Fibroblast of lung (primary cell): Measurements from ENCODE around the gene FHIT. TPM values are rescaled to one million over a fixed set of nuclear protein-coding genes. Genes with fewer than 3 reads are reported as not detected.

ENCODE experiments used
- DNase-seq, 2 donors: peaks; one replicate each; pipeline versions ENCODE4 v3.0.0 to v3.0.0-alpha.2; 2010; ENCODE audit warnings: low read depth in 2 of 2
- H2AFZ ChIP-seq: 2 replicates; pipeline ENCODE4 v1.5.1; 2012; ENCODE audit warnings: low read length, control low read depth, inconsistent platforms
- H3K27ac ChIP-seq: 2 replicates; pipeline ENCODE4 v1.5.1; 2011; ENCODE audit warnings: low read length, control low read depth; ENCODE audit not compliant: insufficient read depth
- H3K27me3 ChIP-seq: 2 replicates; pipeline ENCODE4 v1.5.1; 2011; ENCODE audit warnings: mild to moderate bottlenecking, low read length; ENCODE audit not compliant: control insufficient read depth, insufficient read depth
- H3K36me3 ChIP-seq: 2 replicates; pipeline ENCODE4 v1.5.1; 2011; ENCODE audit warnings: low read length; ENCODE audit not compliant: control insufficient read depth, insufficient read depth
- H3K4me1 ChIP-seq: 2 replicates; pipeline ENCODE4 v1.5.1; 2011; ENCODE audit warnings: low read length; ENCODE audit not compliant: control insufficient read depth, insufficient read depth; ENCODE audit errors: extremely low read depth
- H3K4me2 ChIP-seq: 2 replicates; pipeline ENCODE4 v1.5.1; 2011; ENCODE audit warnings: low read length, control low read depth; ENCODE audit not compliant: insufficient read depth; ENCODE audit errors: extremely low read depth
- H3K4me3 ChIP-seq, 4 experiments: fragments of 200-600 bp in 1 of 4; sonication (generic) in 1 of 4; replicated peaks in 1 of 4; 2 replicates each; pipeline ENCODE4 v1.5.1; 2011 to 2016; ENCODE audit warnings: low read length in 4 of 4, low read depth in 3 of 4, mild to moderate bottlenecking in 3 of 4, control low read depth in 2 of 4, inconsistent platforms in 1 of 4, mixed read lengths in 1 of 4; ENCODE audit not compliant: insufficient read depth in 1 of 4; ENCODE audit errors: control extremely low read depth in 1 of 4
- H3K79me2 ChIP-seq: 2 replicates; pipeline ENCODE4 v1.5.1; 2012; ENCODE audit warnings: mild to moderate bottlenecking, low read length, inconsistent platforms; ENCODE audit not compliant: control insufficient read depth, insufficient read depth
- H3K9ac ChIP-seq: 2 replicates; pipeline ENCODE4 v1.5.1; 2011; ENCODE audit warnings: mild to moderate bottlenecking, low read length, control low read depth; ENCODE audit not compliant: insufficient read depth
- H3K9me3 ChIP-seq: 2 replicates; pipeline ENCODE4 v1.5.1; 2012; ENCODE audit warnings: low read depth, low read length; ENCODE audit not compliant: control insufficient read depth, insufficient read depth
- H4K20me1 ChIP-seq: 2 replicates; pipeline ENCODE4 v1.5.1; 2011; ENCODE audit warnings: low read length; ENCODE audit not compliant: control insufficient read depth, insufficient read depth; ENCODE audit errors: extremely low read depth
- EZH2 ChIP-seq: IDR thresholded peaks from 2 replicates; pipeline ENCODE4 v1.5.1; 2012; ENCODE audit warnings: low read length, control low read depth, mild to moderate bottlenecking; ENCODE audit errors: missing control alignments
- polyA plus RNA-seq, 2 donors: library from polyadenylated mRNA; depleted of rRNA in 1 of 2; stranded (reverse) in 1 of 2; unstranded in 1 of 2; fragments of >200 nt; gene quantifications; 2 replicates each; pipeline ENCODE4 v1.2.1, GENCODE V29; 2011 to 2012; ENCODE audit warnings: missing spikeins in 1 of 2
- total RNA-seq: library from RNA; depleted of rRNA; stranded (reverse); fragments of >200 nt; gene quantifications from 2 replicates; pipeline ENCODE4 v1.2.1, GENCODE V29; 2014
- TF ChIP-seq, protein P1 (sequence below), 2 donors: IDR thresholded peaks in 1 of 2; conservative IDR thresholded peaks in 1 of 2; 1 replicate in 1 of 2; 2 replicates in 1 of 2; pipeline ENCODE4 v1.5.1; 2011 to 2012; ENCODE audit warnings: low read length in 2 of 2, control low read depth in 1 of 2, inconsistent platforms in 1 of 2, low read depth in 1 of 2, mild to moderate bottlenecking in 1 of 2

Gene FHIT
- total and polyA plus RNA-seq, 2 donors (not counting 1 experiment from before 2014, with no cell fraction given) = 0.79 to 2.1 TPM

- Histone ChIP-seq H4K20me1 (no peaks in the 10 kb centered on the region), H2AFZ (no peak overlapping the region), H3K27ac (no peak overlapping the region), H3K27me3 (no peaks in the 10 kb centered on the region), H3K4me3 (no peak overlapping the region), H3K36me3 (no peaks in the 10 kb centered on the region), H3K4me1 (no peaks in the 10 kb centered on the region), H3K4me2 (no peak overlapping the region), H3K9ac (no peak overlapping the region), H3K79me2 (no peaks in the 10 kb centered on the region), H3K9me3 (no peaks in the 10 kb centered on the region)
- TF ChIP-seq EZH2 = no peak
- TF ChIP-seq, protein P1, sequence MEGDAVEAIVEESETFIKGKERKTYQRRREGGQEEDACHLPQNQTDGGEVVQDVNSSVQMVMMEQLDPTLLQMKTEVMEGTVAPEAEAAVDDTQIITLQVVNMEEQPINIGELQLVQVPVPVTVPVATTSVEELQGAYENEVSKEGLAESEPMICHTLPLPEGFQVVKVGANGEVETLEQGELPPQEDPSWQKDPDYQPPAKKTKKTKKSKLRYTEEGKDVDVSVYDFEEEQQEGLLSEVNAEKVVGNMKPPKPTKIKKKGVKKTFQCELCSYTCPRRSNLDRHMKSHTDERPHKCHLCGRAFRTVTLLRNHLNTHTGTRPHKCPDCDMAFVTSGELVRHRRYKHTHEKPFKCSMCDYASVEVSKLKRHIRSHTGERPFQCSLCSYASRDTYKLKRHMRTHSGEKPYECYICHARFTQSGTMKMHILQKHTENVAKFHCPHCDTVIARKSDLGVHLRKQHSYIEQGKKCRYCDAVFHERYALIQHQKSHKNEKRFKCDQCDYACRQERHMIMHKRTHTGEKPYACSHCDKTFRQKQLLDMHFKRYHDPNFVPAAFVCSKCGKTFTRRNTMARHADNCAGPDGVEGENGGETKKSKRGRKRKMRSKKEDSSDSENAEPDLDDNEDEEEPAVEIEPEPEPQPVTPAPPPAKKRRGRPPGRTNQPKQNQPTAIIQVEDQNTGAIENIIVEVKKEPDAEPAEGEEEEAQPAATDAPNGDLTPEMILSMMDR (conservative IDR thresholded peaks at IDR 0.05 in 1 of 2, IDR thresholded peaks at IDR 0.05 in 1 of 2; ENCODE audit: low read depth in 1 of 2, low read length in 2 of 2) = no peak
- DNase-seq = peak in 1 of 2 donors; percentile 42
Measured at GRCh38 chr3:60553144-60553543, 698.1 kb downstream of the FHIT start.

DNA sequence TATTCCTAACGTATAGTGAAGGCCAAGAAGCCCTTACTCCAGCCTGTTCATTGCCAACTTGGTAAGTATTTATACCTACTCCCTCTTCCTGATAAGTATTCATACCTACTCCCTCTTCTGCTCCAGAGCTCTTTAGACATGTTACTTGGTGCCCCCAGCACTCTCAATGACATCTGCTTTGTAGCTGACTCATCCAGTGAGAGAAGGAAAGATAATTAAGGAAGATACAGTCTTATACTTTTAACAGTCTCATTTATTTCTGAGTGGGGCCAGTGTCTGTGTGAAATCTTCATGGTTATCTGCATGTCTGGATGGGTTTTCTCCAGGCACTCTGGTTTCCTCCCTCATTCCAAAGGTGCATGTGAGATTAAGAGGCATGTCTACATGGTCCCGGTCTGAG is 698.7 kb downstream of the FHIT start:
- H3K9ac ChIP-seq = no peak overlapping the region
- no peak overlapping the region for H2AFZ ChIP-seq
- H3K4me1 ChIP-seq = no peaks in the 10 kb centered on the region
- no peaks in the 10 kb centered on the region for H3K36me3 ChIP-seq
- peak in 1 of 2 donors; percentile 48 for DNase-seq
- no peaks in the 10 kb centered on the region for H3K9me3 ChIP-seq
- no peak for TF ChIP-seq EZH2
- TF ChIP-seq, protein P1 (conservative IDR thresholded peaks at IDR 0.05 in 1 of 2, IDR thresholded peaks at IDR 0.05 in 1 of 2; ENCODE audit: low read depth in 1 of 2, low read length in 2 of 2) = no peak
- no peak overlapping the region for H3K4me2 ChIP-seq
- H4K20me1 ChIP-seq = no peaks in the 10 kb centered on the region
- no peak overlapping the region for H3K4me3 ChIP-seq
- H3K27me3 ChIP-seq = no peaks in the 10 kb centered on the region
- no peak overlapping the region for H3K27ac ChIP-seq
- no peaks in the 10 kb centered on the region for H3K79me2 ChIP-seq

GRCh38 chr3:60551455-60552209 is 699.6 kb downstream of the FHIT start:
- Histone ChIP-seq H3K27ac (no peak overlapping the region), H3K4me1 (no peaks in the 10 kb centered on the region), H3K9me3 (no peaks in the 10 kb centered on the region), H3K9ac (no peak overlapping the region), H3K4me3 (no peak overlapping the region), H2AFZ (no peak overlapping the region), H3K27me3 (no peaks in the 10 kb centered on the region), H4K20me1 (no peaks in the 10 kb centered on the region), H3K79me2 (no peaks in the 10 kb centered on the region), H3K4me2 (no peak overlapping the region), H3K36me3 (no peaks in the 10 kb centered on the region)
- TF ChIP-seq EZH2 = no peak
- TF ChIP-seq, protein P1 (conservative IDR thresholded peaks at IDR 0.05 in 1 of 2, IDR thresholded peaks at IDR 0.05 in 1 of 2; ENCODE audit: low read depth in 1 of 2, low read length in 2 of 2) = no peak
- no peak for DNase-seq
